Omental fat pad (tissue), 4 donors: ENCODE measurements around the gene PTH2R. TPM values are rescaled to one million over a fixed set of nuclear protein-coding genes. Genes with fewer than 3 reads are reported as not detected.
"Not testable (repeated sequence)": the region's sequence is repeated elsewhere in the genome, so short reads cannot be mapped to it uniquely, and the experiment has no call there.

Experiments
- ATAC-seq: fragments of 150-250 bp; one replicate; pipeline ENCODE4 v1.9.1; 2016; ENCODE audit warnings: mild to moderate bottlenecking, moderate library complexity; ENCODE audit not compliant: low FRiP score
- DNase-seq: peaks from one replicate; pipeline ENCODE4 v3.0.0-alpha.2; 2019; ENCODE audit warnings: low spot score
- total RNA-seq, 4 donors: library from RNA; depleted of rRNA; stranded (reverse); fragments of >200 nt; gene quantifications; one replicate each; pipeline ENCODE4 v1.1.0, GENCODE V29; 2016
- TF ChIP-seq, protein P1 (sequence below), 3 donors: fragments of 450-650 bp; IDR thresholded peaks; one replicate each; pipeline ENCODE4 v1.5.1; 2016 to 2017; ENCODE audit warnings: antibody characterized with exemption in 3 of 3, mild to moderate bottlenecking in 3 of 3, moderate library complexity in 2 of 3

Gene PTH2R
- total RNA-seq, 4 donors from 2014 or later, result 0.28 TPM; not detected in 3

DNA sequence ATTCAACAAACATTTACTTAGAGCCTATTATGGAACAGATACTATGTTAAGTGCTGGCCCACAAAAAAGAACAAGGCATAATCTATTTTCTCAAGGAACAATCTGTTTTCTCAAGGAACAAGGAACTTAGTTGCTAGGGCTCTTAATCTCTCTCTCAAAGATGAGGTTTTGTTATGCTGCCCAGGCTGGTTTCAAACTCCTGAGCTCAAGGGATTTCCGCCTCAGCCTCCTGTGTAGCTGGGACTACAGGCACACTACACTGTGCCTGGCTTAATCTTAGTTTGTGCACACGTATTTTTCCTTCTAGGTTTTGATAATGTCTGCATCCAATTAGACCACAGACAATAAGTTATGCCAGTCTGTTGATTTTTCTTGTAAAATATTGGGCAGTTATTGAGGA is 89.5 kb downstream of the PTH2R start:
- TF ChIP-seq, protein P1, sequence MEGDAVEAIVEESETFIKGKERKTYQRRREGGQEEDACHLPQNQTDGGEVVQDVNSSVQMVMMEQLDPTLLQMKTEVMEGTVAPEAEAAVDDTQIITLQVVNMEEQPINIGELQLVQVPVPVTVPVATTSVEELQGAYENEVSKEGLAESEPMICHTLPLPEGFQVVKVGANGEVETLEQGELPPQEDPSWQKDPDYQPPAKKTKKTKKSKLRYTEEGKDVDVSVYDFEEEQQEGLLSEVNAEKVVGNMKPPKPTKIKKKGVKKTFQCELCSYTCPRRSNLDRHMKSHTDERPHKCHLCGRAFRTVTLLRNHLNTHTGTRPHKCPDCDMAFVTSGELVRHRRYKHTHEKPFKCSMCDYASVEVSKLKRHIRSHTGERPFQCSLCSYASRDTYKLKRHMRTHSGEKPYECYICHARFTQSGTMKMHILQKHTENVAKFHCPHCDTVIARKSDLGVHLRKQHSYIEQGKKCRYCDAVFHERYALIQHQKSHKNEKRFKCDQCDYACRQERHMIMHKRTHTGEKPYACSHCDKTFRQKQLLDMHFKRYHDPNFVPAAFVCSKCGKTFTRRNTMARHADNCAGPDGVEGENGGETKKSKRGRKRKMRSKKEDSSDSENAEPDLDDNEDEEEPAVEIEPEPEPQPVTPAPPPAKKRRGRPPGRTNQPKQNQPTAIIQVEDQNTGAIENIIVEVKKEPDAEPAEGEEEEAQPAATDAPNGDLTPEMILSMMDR (IDR thresholded peaks at IDR 0.05), result no peak
- no peak for ATAC-seq
- DNase-seq, result no peak

- no peak for ATAC-seq
- DNase-seq, result no peak
- TF ChIP-seq, protein P1 (IDR thresholded peaks at IDR 0.05), result no peak
Measured at GRCh38 chr2:208501206-208501605, 94.6 kb downstream of the PTH2R start.

GRCh38 chr2:208502288-208502687 is 95.7 kb downstream of the PTH2R start:
- ATAC-seq (no peak), DNase-seq (no peak)
- TF ChIP-seq, protein P1 (IDR thresholded peaks at IDR 0.05), result no peak

- not testable (repeated sequence) for DNase-seq, ATAC-seq
Measured at GRCh38 chr2:208505365-208505764, 98.8 kb downstream of the PTH2R start.

- ATAC-seq (no peak), DNase-seq (no peak)
- TF ChIP-seq, protein P1 (IDR thresholded peaks at IDR 0.05), result no peak
Measured at GRCh38 chr2:208509586-208509985, 103.0 kb downstream of the PTH2R start.

DNA sequence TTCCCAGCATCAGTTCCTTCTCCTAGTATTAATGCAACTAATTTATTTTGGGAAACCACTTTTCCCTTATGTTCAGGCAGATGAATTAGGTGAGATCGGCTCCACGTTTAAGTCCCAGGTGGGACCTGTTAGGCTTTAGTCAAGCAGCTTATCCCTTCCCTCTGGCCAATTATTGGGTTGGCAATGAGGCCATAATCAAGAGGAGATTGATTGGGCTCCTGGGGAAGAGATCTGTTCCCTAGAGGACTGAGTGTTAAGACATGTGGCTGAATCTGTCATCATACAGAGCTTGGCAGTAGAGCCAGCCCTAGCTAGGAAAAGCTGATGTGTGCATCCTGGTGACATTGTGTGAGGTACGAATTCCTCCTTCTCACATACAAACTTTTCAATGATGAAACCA is 104.4 kb downstream of the PTH2R start:
- TF ChIP-seq, protein P1 (IDR thresholded peaks at IDR 0.05), result no peak
- no peak for ATAC-seq
- DNase-seq, result no peak

GRCh38 chr2:208511573-208511972 is 105.0 kb downstream of the PTH2R start:
- DNase-seq, result no peak
- TF ChIP-seq, protein P1 (IDR thresholded peaks at IDR 0.05), result no peak
- no peak for ATAC-seq

DNA sequence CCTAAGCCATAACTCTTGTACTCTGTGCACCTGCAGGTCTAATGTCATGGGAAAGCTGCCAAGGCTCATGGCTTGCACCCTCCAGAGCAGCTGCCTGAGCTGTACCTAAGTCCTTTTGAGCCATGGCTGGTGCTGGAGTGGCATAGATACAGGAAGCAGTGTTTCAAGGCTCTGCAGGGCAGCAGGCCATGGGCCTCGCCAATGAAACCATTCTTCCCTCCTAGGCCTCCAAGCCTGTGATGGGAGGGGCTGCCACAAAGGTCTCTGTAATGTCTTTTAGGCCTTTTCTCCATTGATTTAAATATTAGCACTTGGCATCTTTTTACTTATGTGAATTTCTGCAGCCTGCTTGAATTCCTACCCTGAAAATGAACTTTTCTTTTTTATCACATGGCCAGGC is 108.5 kb downstream of the PTH2R start:
- TF ChIP-seq, protein P1 (IDR thresholded peaks at IDR 0.05), result no peak
- DNase-seq, result no peak
- ATAC-seq, result no peak

DNA sequence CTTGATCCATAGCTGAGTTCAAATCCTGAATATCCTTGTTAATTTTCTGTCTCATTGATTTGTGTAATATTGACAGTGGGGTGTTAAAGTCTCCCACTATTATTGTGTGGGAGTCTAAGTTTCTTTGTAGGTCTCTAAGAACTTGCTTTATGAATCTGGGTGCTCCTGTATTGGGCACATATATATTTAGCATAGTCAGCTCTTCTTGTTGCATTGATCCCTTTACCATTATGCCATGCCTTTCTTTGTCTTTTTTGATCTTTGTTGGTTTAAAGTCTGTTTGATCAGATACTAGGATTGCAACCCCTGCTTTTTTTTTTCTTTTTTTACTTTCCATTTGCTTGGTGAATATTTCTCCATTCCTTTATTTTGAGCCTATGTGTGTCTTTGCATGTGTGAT is 116.5 kb downstream of the PTH2R start:
- ATAC-seq, DNase-seq: not testable (repeated sequence)

GRCh38 chr2:208525165-208525564 is 118.6 kb downstream of the PTH2R start:
- not testable (repeated sequence) for ATAC-seq, DNase-seq
